Measurements from ENCODE around the gene ANGEL2.

Gene ANGEL2

DNA sequence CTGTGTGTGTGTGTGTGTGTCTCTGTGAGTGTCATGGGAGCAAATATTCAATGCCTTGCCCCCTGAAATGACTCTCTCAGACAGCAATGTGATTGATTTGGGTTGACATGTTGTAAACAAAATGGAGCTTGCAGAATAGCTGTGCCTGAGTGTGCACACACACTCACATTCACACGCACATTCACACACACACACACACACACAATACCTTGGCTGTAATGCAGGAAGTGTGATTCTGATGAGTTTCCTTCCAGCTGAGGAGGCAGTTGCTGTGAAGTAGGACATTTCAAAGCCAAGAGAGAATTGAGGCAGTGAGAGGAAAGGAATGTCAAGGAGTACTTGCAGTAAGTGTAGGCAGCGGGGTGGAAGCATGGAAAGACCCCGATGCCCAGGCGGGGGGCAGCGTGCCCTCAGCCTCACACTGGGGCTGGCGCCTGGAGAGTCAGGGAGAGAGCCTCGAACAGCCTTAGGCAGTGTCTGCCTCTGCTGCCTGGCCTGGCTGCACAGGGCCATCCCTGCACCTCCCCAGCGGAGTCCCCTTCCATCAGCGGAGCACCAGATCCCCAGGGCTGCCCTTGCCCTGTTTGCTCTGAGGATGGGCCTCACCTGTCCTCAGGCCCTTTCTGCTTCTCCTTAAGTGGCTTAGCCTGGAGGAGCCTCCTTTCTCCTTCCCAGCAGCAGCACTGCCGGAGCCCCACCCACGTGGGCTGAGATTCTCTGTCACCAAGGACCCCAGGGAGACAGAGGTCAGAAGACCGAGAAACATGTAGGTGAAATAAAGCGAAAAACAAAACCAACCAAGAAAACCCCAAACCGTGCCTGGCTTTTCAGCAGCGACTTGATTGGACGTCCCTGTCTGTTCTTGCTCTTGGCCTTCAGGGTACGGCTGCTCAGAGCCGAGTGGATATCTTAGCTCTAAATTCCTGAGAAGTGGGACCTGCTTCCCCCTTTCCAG is 56.1 kb downstream of the ANGEL2 start:
- H3K36me3 ChIP-seq (ENCODE audit: control insufficient read depth in 1 of 2, insufficient read depth in 2 of 2, low read length in 2 of 2): no peaks in the 10 kb centered on the region
- H3K27ac ChIP-seq (ENCODE audit: low read length): no peak overlapping the region
- no peak overlapping the region for H3K4me3 ChIP-seq (ENCODE audit: low read depth in 1 of 2, low read length in 2 of 2)
- H3K27me3 ChIP-seq (ENCODE audit: low read depth, low read length): no peaks in the 10 kb centered on the region
- no peaks in the 10 kb centered on the region for H3K9me3 ChIP-seq (ENCODE audit: control insufficient read depth in 1 of 2, low read length in 2 of 2)
- no peaks in the 10 kb centered on the region for H3K4me1 ChIP-seq (ENCODE audit: control insufficient read depth in 1 of 2, insufficient read depth in 2 of 2, low read length in 2 of 2)

GRCh38 chr1:212958175-212958574 is 57.5 kb downstream of the ANGEL2 start:
- Histone ChIP-seq H3K27me3 (ENCODE audit: low read depth, low read length) (no peaks in the 10 kb centered on the region), H3K36me3 (ENCODE audit: control insufficient read depth in 1 of 2, insufficient read depth in 2 of 2, low read length in 2 of 2) (no peaks in the 10 kb centered on the region), H3K9me3 (ENCODE audit: control insufficient read depth in 1 of 2, low read length in 2 of 2) (no peaks in the 10 kb centered on the region), H3K4me3 (ENCODE audit: low read depth in 1 of 2, low read length in 2 of 2) (no peak overlapping the region), H3K4me1 (ENCODE audit: control insufficient read depth in 1 of 2, insufficient read depth in 2 of 2, low read length in 2 of 2) (no peaks in the 10 kb centered on the region), H3K27ac (ENCODE audit: low read length) (no peak overlapping the region)

- H3K4me1 ChIP-seq (ENCODE audit: control insufficient read depth in 1 of 2, insufficient read depth in 2 of 2, low read length in 2 of 2): no peaks in the 10 kb centered on the region
- H3K27me3 ChIP-seq (ENCODE audit: low read depth, low read length): no peaks in the 10 kb centered on the region
- H3K9me3 ChIP-seq (ENCODE audit: control insufficient read depth in 1 of 2, low read length in 2 of 2): no peaks in the 10 kb centered on the region
- no peak overlapping the region for H3K4me3 ChIP-seq (ENCODE audit: low read depth in 1 of 2, low read length in 2 of 2)
- H3K36me3 ChIP-seq (ENCODE audit: control insufficient read depth in 1 of 2, insufficient read depth in 2 of 2, low read length in 2 of 2): no peaks in the 10 kb centered on the region
- no peak overlapping the region for H3K27ac ChIP-seq (ENCODE audit: low read length)
Observed at GRCh38 chr1:212957546-212957945, 58.1 kb downstream of the ANGEL2 start.

DNA sequence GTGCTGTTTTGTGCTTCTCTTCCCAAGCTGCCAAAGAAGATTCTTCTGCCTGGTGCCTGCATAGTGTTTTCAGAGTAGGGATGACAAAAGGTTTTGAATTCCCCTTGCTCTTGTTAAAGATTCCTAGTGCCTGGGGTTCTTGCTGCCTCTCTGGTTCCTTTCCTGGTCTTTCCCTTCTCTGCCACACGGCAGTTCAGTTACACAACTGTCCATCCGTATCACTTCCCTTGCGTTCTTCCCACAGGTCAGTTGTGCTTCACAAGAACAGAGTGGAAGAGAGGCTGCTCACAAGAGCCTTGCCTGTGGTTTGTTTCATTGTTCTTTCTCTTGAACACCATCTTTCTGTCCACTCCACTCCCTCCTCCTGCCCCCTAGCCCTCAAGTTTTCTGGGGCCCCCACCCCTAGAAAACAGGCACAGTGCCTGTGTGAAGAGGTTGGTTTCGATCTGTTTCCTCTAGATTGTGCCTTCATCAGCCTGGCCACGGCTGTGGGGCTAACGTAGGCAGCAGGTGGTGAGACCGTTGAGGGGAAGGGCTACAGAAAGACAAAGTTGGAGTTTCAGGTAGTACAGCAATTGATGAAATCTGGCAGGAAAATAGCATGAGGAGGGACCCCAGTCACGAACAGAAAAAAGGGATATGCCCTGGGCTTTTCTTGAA is 59.6 kb downstream of the ANGEL2 start:
- no peak overlapping the region for H3K4me3 ChIP-seq (ENCODE audit: low read depth in 1 of 2, low read length in 2 of 2)
- no peak overlapping the region for H3K27ac ChIP-seq (ENCODE audit: low read length)
- no peaks in the 10 kb centered on the region for H3K36me3 ChIP-seq (ENCODE audit: control insufficient read depth in 1 of 2, insufficient read depth in 2 of 2, low read length in 2 of 2)
- H3K27me3 ChIP-seq (ENCODE audit: low read depth, low read length): no peaks in the 10 kb centered on the region
- H3K9me3 ChIP-seq (ENCODE audit: control insufficient read depth in 1 of 2, low read length in 2 of 2): no peaks in the 10 kb centered on the region
- peaks cover 0 to 9% of the 10 kb centered on the region in 2 donors for H3K4me1 ChIP-seq (ENCODE audit: control insufficient read depth in 1 of 2, insufficient read depth in 2 of 2, low read length in 2 of 2)

DNA sequence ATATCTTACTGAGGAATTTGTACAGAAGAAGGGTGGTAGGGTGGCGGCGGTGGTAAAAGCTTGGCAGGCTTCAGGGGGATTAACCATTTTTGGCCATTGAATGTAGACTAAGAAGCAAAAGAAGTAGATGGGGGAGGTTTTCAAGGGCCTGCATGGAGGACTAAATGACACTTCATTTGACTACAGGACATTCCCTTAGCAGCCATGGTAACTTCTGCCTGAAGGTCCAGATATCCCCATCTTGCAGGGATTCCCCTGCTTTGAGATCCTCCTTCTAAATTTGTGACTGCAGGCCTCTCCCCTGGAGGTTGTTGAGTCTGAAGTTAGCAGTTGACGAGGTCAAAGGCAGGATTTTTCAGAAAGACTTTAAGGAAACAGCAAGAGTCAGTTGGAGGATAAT is 60.6 kb downstream of the ANGEL2 start:
- Histone ChIP-seq H3K27me3 (ENCODE audit: low read depth, low read length) (no peaks in the 10 kb centered on the region), H3K36me3 (ENCODE audit: control insufficient read depth in 1 of 2, insufficient read depth in 2 of 2, low read length in 2 of 2) (no peaks in the 10 kb centered on the region), H3K9me3 (ENCODE audit: control insufficient read depth in 1 of 2, low read length in 2 of 2) (no peaks in the 10 kb centered on the region), H3K4me1 (ENCODE audit: control insufficient read depth in 1 of 2, insufficient read depth in 2 of 2, low read length in 2 of 2) (peaks cover 0 to 13% of the 10 kb centered on the region in 2 donors), H3K4me3 (ENCODE audit: low read depth in 1 of 2, low read length in 2 of 2) (no peak overlapping the region), H3K27ac (ENCODE audit: low read length) (no peak overlapping the region)

GRCh38 chr1:212954514-212954913 is 61.2 kb downstream of the ANGEL2 start:
- no peaks in the 10 kb centered on the region for H3K36me3 ChIP-seq (ENCODE audit: control insufficient read depth in 1 of 2, insufficient read depth in 2 of 2, low read length in 2 of 2)
- H3K9me3 ChIP-seq (ENCODE audit: control insufficient read depth in 1 of 2, low read length in 2 of 2): no peaks in the 10 kb centered on the region
- H3K27me3 ChIP-seq (ENCODE audit: low read depth, low read length): peaks cover 6% of the 10 kb centered on the region

DNA sequence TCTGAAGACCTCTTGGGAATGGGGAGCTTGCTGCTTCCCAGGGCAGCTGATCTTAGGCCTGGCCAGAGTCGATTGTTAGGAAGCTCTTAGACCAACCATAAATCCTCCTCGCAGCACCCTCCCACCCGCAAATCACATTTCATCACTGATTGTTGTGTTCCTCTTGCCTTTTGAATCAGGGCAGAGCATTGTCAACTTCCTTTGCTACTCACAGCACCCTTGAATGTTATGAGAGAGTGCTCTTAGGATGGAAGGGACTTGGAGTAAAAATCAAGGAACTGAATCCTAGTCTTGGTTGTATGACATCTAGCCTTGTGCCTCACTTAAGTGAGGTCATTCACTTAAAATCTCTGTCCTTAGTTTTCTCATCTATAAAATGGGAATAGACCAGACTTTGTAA is 62.3 kb downstream of the ANGEL2 start:
- peaks cover 10% of the 10 kb centered on the region for H3K27me3 ChIP-seq (ENCODE audit: low read depth, low read length)
- peaks cover 0 to 13% of the 10 kb centered on the region in 2 donors for H3K4me1 ChIP-seq (ENCODE audit: control insufficient read depth in 1 of 2, insufficient read depth in 2 of 2, low read length in 2 of 2)
- no peak overlapping the region for H3K4me3 ChIP-seq (ENCODE audit: low read depth in 1 of 2, low read length in 2 of 2)
- no peak overlapping the region for H3K27ac ChIP-seq (ENCODE audit: low read length)
- H3K36me3 ChIP-seq (ENCODE audit: control insufficient read depth in 1 of 2, insufficient read depth in 2 of 2, low read length in 2 of 2): no peaks in the 10 kb centered on the region
- H3K9me3 ChIP-seq (ENCODE audit: control insufficient read depth in 1 of 2, low read length in 2 of 2): no peaks in the 10 kb centered on the region

More at GRCh38 chr1:212954514-212954913, 61.2 kb downstream of the ANGEL2 start:
- Histone ChIP-seq H3K4me3 (ENCODE audit: low read depth in 1 of 2, low read length in 2 of 2) (no peak overlapping the region), H3K27ac (ENCODE audit: low read length) (no peak overlapping the region), H3K4me1 (ENCODE audit: control insufficient read depth in 1 of 2, insufficient read depth in 2 of 2, low read length in 2 of 2) (peaks cover 0 to 13% of the 10 kb centered on the region in 2 donors)

DNA sequence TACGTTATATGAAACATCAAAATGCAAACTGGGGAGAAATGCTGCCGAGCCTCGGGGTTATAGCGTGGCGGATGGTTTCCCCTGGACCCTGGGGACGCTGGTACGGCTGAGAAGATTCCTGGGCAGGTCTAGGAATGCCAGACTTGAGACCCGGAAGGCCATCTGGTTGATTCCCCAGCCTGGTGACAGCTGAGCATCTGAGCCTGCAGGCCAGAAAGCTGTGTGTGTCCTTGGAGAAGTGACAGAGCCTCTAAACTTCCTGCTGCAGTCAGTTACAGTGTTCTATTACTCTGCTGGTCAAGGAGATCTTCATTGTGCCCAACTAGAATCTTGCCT is 63.1 kb downstream of the ANGEL2 start:
- no peak overlapping the region for H3K27ac ChIP-seq (ENCODE audit: low read length)
- H3K4me1 ChIP-seq (ENCODE audit: control insufficient read depth in 1 of 2, insufficient read depth in 2 of 2, low read length in 2 of 2): peaks cover 0 to 13% of the 10 kb centered on the region in 2 donors
- H3K4me3 ChIP-seq (ENCODE audit: low read depth in 1 of 2, low read length in 2 of 2): peak overlapping the region; percentile 23 to 84
- H3K27me3 ChIP-seq (ENCODE audit: low read depth, low read length): peaks cover 10% of the 10 kb centered on the region
- no peaks in the 10 kb centered on the region for H3K9me3 ChIP-seq (ENCODE audit: control insufficient read depth in 1 of 2, low read length in 2 of 2)
- no peaks in the 10 kb centered on the region for H3K36me3 ChIP-seq (ENCODE audit: control insufficient read depth in 1 of 2, insufficient read depth in 2 of 2, low read length in 2 of 2)

DNA sequence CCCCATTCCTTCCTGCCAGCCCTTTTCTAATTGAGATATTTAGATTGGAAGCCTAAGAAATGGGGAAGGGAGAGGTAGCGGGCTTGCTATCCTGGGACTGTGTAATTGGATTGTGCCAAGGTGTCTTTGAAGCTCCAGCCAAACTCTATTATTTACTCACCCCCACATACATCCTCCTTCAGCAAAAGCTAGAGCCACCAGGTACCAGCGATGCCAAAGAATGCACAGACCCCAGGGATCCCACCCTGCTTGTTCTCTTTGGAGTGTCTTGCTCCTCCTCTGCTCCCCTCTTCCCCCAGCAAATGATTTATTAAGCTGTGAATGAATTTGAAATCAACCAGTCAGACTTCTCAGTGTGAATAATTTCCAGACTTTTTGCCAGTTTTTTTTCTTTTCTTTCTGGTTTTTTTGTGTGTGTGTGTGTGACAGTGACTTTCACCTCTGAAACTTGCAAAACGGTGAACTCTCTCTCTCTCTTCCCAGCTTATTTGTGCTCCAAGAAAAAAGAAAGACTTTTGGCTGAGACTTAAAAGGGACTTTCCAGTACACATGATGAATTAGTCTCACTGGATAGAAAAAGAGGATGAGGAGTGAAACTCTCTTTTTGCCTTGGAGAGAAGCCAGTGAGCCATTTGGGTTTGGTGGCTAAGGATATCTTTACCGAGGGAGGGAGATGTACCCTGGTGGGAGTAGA is 63.6 kb downstream of the ANGEL2 start:
- Histone ChIP-seq H3K36me3 (ENCODE audit: control insufficient read depth in 1 of 2, insufficient read depth in 2 of 2, low read length in 2 of 2) (no peaks in the 10 kb centered on the region), H3K4me3 (ENCODE audit: low read depth in 1 of 2, low read length in 2 of 2) (peak overlapping the region; percentile 23 to 84), H3K27me3 (ENCODE audit: low read depth, low read length) (peaks cover 10% of the 10 kb centered on the region), H3K27ac (ENCODE audit: low read length) (no peak overlapping the region), H3K9me3 (ENCODE audit: control insufficient read depth in 1 of 2, low read length in 2 of 2) (no peaks in the 10 kb centered on the region), H3K4me1 (ENCODE audit: control insufficient read depth in 1 of 2, insufficient read depth in 2 of 2, low read length in 2 of 2) (peaks cover 0 to 13% of the 10 kb centered on the region in 2 donors)

DNA sequence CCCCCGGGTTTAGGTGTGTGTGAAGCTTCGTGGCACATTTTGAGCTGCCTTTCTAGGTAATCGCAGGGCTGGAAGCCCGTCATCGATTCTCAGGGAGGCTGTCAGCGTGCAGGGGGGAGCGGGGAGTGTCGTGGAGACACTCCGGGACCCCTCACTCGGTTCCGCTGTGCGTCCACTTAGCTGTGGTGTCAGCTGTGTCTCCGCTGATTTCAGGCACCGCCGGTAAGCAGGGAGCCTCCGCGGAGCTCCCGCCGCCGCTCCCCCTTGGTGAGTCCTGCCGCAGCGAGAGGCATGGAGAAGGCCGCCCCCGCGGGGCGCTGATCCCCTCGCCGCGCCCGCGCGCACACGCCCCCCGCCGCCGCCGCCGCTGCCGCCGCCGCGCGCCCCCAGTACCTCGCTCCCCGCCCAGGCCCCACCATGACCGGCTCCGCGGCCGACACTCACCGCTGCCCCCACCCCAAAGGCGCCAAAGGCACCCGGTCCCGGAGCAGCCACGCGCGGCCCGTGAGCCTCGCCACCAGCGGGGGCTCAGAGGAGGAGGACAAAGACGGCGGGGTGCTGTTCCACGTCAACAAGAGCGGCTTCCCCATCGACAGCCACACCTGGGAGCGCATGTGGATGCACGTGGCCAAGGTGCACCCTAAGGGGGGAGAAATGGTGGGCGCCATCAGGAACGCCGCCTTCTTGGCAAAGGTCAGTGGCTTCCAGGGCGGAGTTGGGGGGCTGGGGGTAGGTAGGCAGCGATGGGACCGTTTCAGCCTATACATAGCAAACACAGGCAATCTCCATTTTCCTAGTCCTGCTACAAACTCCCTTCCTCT is 64.3 kb downstream of the ANGEL2 start:
- no peak overlapping the region for H3K27ac ChIP-seq (ENCODE audit: low read length)
- H3K9me3 ChIP-seq (ENCODE audit: control insufficient read depth in 1 of 2, low read length in 2 of 2): no peaks in the 10 kb centered on the region
- H3K27me3 ChIP-seq (ENCODE audit: low read depth, low read length): peaks cover 10% of the 10 kb centered on the region
- peaks cover 0 to 13% of the 10 kb centered on the region in 2 donors for H3K4me1 ChIP-seq (ENCODE audit: control insufficient read depth in 1 of 2, insufficient read depth in 2 of 2, low read length in 2 of 2)
- no peaks in the 10 kb centered on the region for H3K36me3 ChIP-seq (ENCODE audit: control insufficient read depth in 1 of 2, insufficient read depth in 2 of 2, low read length in 2 of 2)
- peak overlapping the region; percentile 66 to 84 for H3K4me3 ChIP-seq (ENCODE audit: low read depth in 1 of 2, low read length in 2 of 2)

All from muscle layer of duodenum (tissue), 2 donors.